HG02798 (cell line): ENCODE data around the gene LIN37.
A peak's percentile ranks its signal among the peaks of the same experiment; 100 is the strongest.

Source experiments
- ATAC-seq: cut with Tn5 transposase; IDR thresholded peaks from one replicate; pipeline ENCODE4 v1.9.1; 2021; ENCODE audit warnings: mild to moderate bottlenecking; ENCODE audit not compliant: unreplicated experiment, poor library complexity

LIN37 gene

GRCh38 chr19:35750167-35750566 lies 1.8 kb downstream of the LIN37 start:
- ATAC-seq = no peak

- ATAC-seq = no peak
These were observed 3.7 kb downstream of the LIN37 start for GRCh38 chr19:35751839-35752745.

- ATAC-seq = no peak
These were observed 4.5 kb downstream of the LIN37 start for GRCh38 chr19:35752746-35753350.

- ATAC-seq = no peak
These were observed 5.4 kb downstream of the LIN37 start for GRCh38 chr19:35753634-35754369.

GRCh38 chr19:35754370-35755130 lies 6.2 kb downstream of the LIN37 start:
- ATAC-seq = no peak

GRCh38 chr19:35755131-35755549 lies 6.8 kb downstream of the LIN37 start:
- no peak for ATAC-seq

GRCh38 chr19:35755550-35756376 lies 7.4 kb downstream of the LIN37 start:
- ATAC-seq = no peak

GRCh38 chr19:35756377-35757230 lies 8.2 kb downstream of the LIN37 start, which contains the start of gene HSPB6:
HSPB6 (minus strand) TSS chr19:35757029; CDS start chr19:35757008, 21 bp downstream.
- ATAC-seq = no peak

GRCh38 chr19:35757231-35757748 lies 8.9 kb downstream of the LIN37 start:
- no peak for ATAC-seq

GRCh38 chr19:35757749-35758608 lies 9.6 kb downstream of the LIN37 start, which contains the start of gene PROSER3:
PROSER3 (plus strand) TSS chr19:35758176; CDS start chr19:35758216, 40 bp downstream.
- ATAC-seq = peak; percentile 98

GRCh38 chr19:35759697-35760096 lies 11.3 kb downstream of the LIN37 start:
- ATAC-seq = no peak

- ATAC-seq = no peak
These were observed 12.5 kb downstream of the LIN37 start for GRCh38 chr19:35760711-35761349.

GRCh38 chr19:35764432-35765315 lies 16.3 kb downstream of the LIN37 start:
- no peak for ATAC-seq

GRCh38 chr19:35766571-35767104 lies 18.3 kb downstream of the LIN37 start:
- ATAC-seq = no peak

- no peak for ATAC-seq
These were observed 19.1 kb downstream of the LIN37 start for GRCh38 chr19:35767288-35768081.
